ENCODE data around the gene GRK4.
"Not testable (repeated sequence)": the region's sequence is repeated elsewhere in the genome, so short reads cannot be mapped to it uniquely, and the experiment has no call there.

- TF ChIP-seq CTCF, POLR2A, POLR2AphosphoS5, EP300 (IDR thresholded peaks at IDR 0.05): not testable (repeated sequence)
Measured at GRCh38 chr4:2945619-2946604, 17.5 kb upstream of the GRK4 start.

Measured in upper lobe of left lung (tissue), 4 donors.